HG03469 (cell line): ENCODE results near the gene FTO.
A peak's percentile ranks its signal among the peaks of the same experiment; 100 is the strongest.

Experiments used
- ATAC-seq: cut with Tn5 transposase; IDR thresholded peaks from one replicate; pipeline ENCODE4 v1.9.1; 2021; ENCODE audit warnings: mild to moderate bottlenecking, moderate library complexity, moderate number of reproducible peaks; ENCODE audit not compliant: unreplicated experiment

FTO gene

GRCh38 chr16:54068212-54068611 is 364.3 kb downstream of the FTO start:
- ATAC-seq: no peak

GRCh38 chr16:54069601-54070239 is 365.8 kb downstream of the FTO start:
- ATAC-seq: no peak

- peak; percentile 70 for ATAC-seq
These were observed 366.9 kb downstream of the FTO start for GRCh38 chr16:54070789-54071343.

GRCh38 chr16:54071514-54071913 is 367.6 kb downstream of the FTO start:
- no peak for ATAC-seq

GRCh38 chr16:54072237-54072636 is 368.3 kb downstream of the FTO start:
- no peak for ATAC-seq

GRCh38 chr16:54073356-54073755 is 369.4 kb downstream of the FTO start:
- ATAC-seq: no peak

- no peak for ATAC-seq
These were observed 371.5 kb downstream of the FTO start for GRCh38 chr16:54075446-54075845.

- no peak for ATAC-seq
These were observed 372.1 kb downstream of the FTO start for GRCh38 chr16:54076006-54076504.

- no peak for ATAC-seq
These were observed 373.3 kb downstream of the FTO start for GRCh38 chr16:54077050-54077821.

GRCh38 chr16:54080524-54081008 is 376.6 kb downstream of the FTO start:
- no peak for ATAC-seq

- no peak for ATAC-seq
These were observed 382.8 kb downstream of the FTO start for GRCh38 chr16:54086791-54087190.

- ATAC-seq: no peak
These were observed 386.6 kb downstream of the FTO start for GRCh38 chr16:54090602-54091001.

- ATAC-seq: no peak
These were observed 389.3 kb downstream of the FTO start for GRCh38 chr16:54093281-54093680.

- ATAC-seq: no peak
These were observed 390.7 kb downstream of the FTO start for GRCh38 chr16:54094641-54095040.

- ATAC-seq: no peak
These were observed 392.7 kb downstream of the FTO start for GRCh38 chr16:54096607-54097006.

- no peak for ATAC-seq
These were observed 393.8 kb downstream of the FTO start for GRCh38 chr16:54097774-54098173.

- no peak for ATAC-seq
These were observed 394.3 kb downstream of the FTO start for GRCh38 chr16:54098247-54098646.

- no peak for ATAC-seq
These were observed 395.7 kb downstream of the FTO start for GRCh38 chr16:54099627-54100026.

GRCh38 chr16:54102888-54103866 is 399.2 kb downstream of the FTO start:
- no peak for ATAC-seq

- no peak for ATAC-seq
These were observed 402.1 kb downstream of the FTO start for GRCh38 chr16:54106057-54106456.
